Measurements from ENCODE around the gene MDFI.

DNA sequence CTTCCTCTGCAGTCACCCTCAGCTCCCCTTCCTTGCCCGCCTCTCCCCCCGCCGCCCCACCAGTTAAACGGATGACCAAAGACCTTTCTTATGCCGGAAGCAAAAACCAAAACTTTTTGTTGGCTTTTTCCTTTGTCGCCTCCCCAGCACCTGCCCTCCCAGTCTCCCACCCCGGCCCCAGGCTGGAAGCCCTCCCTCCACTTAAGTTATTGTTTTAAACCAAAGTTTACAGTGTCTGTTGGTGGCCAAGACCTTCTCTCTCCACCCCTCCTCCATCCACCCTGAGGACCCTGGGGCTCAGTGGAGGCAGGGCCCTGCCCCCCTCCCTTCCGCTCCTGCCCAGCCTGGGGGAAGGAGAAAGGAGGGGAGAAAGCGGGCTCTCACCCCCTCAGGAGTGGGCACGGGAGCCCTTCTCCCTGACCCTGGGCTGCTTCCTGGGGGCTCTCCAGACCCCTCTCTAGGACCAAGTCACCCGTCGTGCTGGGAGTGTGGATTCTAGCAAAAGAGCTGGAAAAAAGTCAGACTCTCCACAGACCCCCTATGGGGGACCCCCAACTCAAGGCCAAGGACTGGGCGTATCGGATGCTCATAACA lies 38.3 kb upstream of the MDFI start:
- TF ChIP-seq POLR2AphosphoS5 (IDR thresholded peaks at IDR 0.05), result no peak
- TF ChIP-seq TAF1 (IDR thresholded peaks at IDR 0.05; ENCODE audit: low read depth), result no peak
- TF ChIP-seq, protein P1, sequence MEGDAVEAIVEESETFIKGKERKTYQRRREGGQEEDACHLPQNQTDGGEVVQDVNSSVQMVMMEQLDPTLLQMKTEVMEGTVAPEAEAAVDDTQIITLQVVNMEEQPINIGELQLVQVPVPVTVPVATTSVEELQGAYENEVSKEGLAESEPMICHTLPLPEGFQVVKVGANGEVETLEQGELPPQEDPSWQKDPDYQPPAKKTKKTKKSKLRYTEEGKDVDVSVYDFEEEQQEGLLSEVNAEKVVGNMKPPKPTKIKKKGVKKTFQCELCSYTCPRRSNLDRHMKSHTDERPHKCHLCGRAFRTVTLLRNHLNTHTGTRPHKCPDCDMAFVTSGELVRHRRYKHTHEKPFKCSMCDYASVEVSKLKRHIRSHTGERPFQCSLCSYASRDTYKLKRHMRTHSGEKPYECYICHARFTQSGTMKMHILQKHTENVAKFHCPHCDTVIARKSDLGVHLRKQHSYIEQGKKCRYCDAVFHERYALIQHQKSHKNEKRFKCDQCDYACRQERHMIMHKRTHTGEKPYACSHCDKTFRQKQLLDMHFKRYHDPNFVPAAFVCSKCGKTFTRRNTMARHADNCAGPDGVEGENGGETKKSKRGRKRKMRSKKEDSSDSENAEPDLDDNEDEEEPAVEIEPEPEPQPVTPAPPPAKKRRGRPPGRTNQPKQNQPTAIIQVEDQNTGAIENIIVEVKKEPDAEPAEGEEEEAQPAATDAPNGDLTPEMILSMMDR (IDR thresholded peaks at IDR 0.05; ENCODE audit: poor library complexity, severe bottlenecking), result no peak

Measured in neural cell (in vitro differentiated cells).